Iris pigment epithelial cell (primary cell): Measurements from ENCODE around the gene DOCK6.
"Not testable (repeated sequence)": the region's sequence is repeated elsewhere in the genome, so short reads cannot be mapped to it uniquely, and the experiment has no call there.

ENCODE experiments used
- DNase-seq: peaks from one replicate; pipeline ENCODE4 v3.0.0-alpha.2; 2011; ENCODE audit warnings: low read depth

Gene DOCK6

GRCh38 chr19:11196406-11197287 lies 65.7 kb downstream of the DOCK6 start:
- DNase-seq: peak; percentile 51

GRCh38 chr19:11195681-11196080 lies 66.6 kb downstream of the DOCK6 start:
- DNase-seq: no peak

DNA sequence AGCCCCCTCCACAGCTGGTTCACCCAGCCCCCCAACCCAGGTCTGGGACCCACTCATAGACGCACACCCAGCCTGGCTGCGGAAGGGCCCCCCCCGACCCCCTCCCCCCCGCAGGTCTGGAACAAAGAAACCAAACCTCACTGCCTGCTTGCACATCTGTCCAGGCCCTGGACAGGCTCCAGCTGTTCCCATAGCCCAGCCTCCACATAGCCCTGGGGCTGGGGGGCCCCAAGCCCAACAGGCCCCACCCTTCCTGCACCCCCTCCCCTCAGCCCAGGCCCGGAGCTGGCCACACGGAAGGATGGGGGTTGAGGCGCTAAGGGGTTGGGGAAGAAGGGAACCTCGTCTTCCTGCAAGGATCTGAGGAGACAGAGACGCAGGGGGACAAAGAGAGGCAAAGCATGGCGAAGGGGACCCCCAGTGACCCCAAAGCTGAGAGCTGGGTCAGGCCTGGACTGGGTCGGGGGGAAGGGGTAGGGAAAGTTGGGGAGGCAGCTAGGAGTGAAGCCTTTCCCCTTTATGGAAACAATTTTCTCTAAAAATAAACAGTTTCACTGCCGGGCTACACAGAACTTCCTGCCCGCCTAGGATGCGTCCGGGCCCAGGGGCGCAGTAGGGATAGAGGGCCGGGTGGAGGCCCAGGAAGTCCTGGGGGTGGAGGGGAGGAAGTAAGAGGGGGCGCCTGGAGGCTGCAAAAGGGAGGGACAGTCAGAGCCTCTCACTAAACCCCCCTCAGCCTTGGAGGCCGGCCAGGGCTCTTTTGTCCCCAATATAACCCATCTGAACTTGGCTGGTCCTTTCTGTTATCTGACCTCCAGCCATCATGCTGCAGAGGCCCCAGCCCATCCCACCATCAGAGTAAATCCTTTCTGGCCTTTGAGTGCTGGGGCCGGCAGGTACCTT lies 67.4 kb downstream of the DOCK6 start:
- DNase-seq: peak; percentile 38

DNA sequence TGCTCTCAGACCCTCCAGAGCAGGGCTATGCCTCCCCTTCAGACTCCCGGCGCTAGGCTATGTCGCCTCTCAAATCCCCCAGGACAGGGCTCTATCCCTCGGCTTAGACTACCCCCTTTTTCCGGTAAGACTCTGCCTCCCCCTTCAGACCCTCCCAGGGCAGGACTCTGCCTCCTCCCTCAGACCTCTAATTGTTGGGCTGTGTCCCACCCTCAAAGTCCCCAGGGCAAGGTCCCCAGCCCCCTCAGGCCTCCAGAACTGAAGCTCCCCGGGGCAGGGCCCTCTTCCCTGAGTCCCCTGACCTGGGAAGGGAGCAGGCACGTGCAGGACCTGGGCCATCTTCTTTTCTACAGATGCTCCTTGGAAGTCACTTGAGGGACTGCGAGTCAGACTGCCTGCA lies 68.2 kb downstream of the DOCK6 start:
- no peak for DNase-seq

- DNase-seq: no peak
These were observed 69.1 kb downstream of the DOCK6 start for GRCh38 chr19:11192957-11193939.

GRCh38 chr19:11191934-11192333 lies 70.4 kb downstream of the DOCK6 start:
- DNase-seq: no peak

- peak; percentile 74 for DNase-seq
These were observed 71.0 kb downstream of the DOCK6 start for GRCh38 chr19:11191273-11191755.

DNA sequence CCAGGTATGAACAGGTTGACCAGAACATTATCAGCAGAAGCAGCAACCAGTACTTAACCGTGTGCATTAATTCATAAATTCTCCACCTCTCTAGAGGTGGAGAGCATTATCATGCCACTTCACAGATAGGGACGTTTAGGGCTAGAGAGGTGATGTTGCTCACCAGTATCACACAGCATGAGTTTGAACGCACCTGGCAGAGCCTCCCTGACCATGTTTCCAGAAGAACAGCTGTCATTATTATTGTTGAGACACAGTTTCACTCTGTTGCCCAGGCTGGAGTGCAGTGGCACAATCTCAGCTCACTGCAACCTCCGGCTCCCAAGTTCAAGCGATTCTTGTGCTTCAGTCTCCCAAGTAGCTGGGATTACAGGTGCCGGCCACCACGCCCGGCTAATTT lies 71.8 kb downstream of the DOCK6 start:
- DNase-seq: no peak

GRCh38 chr19:11187441-11187840 lies 74.9 kb downstream of the DOCK6 start:
- no peak for DNase-seq

GRCh38 chr19:11182994-11183393 lies 79.3 kb downstream of the DOCK6 start:
- no peak for DNase-seq

GRCh38 chr19:11181488-11181887 lies 80.8 kb downstream of the DOCK6 start:
- no peak for DNase-seq

DNA sequence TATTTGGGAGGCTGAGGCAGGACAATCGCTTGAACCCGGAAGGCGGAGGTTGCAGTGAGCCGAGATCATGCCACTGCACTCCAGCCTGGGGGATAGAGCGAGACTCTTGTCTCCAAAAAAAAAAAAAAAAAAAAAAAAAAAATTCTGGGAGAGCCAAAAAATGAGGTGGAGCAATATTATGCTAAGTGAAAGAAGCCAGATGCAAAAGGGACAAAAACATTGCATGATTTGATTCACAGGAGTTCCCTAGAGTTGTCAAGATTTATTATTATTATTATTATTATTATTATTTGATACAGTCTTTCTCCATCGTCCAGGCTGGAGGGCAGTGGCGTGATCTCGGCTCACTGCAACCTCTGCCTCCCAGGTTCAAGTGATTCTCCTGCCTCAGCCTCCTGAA lies 81.3 kb downstream of the DOCK6 start:
- not testable (repeated sequence) for DNase-seq

GRCh38 chr19:11180346-11180745 lies 82.0 kb downstream of the DOCK6 start:
- DNase-seq: no peak

GRCh38 chr19:11179716-11180297 lies 82.5 kb downstream of the DOCK6 start:
- no peak for DNase-seq

DNA sequence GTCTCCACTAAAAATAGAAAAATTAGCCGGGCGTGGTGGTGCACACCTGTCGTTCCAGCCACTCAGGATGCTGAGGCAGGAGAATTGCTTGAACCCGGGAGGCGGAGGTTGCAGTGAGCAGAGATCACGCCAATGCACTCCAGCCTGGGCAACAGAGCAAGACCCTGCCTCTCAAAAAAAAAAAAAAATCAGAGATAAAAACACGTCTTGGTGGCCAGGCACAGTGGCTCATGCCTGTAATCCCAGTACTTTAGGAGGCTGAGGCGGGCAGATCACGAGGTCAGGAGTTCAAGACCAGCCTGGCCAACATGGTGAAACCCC lies 83.2 kb downstream of the DOCK6 start:
- not testable (repeated sequence) for DNase-seq

DNA sequence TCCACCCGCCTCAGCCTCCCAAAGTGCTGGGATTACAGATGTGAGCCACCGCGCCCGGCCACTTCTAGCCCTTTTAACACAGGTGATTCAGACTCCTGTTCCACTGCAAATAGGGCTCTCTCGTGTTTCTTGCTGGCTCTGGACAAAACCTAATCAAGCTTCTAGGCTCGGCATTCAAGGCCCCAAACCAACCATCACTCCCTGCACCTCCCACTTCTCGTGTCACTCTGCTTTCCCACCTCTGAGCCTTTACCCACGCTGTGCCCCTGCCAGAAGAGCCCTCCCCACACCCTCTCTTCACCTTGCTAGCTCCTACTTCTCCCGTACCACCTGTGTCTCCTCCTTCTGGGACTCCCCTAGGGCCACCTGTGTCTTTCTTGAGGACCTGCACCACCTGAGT lies 84.7 kb downstream of the DOCK6 start:
- DNase-seq: no peak

DNA sequence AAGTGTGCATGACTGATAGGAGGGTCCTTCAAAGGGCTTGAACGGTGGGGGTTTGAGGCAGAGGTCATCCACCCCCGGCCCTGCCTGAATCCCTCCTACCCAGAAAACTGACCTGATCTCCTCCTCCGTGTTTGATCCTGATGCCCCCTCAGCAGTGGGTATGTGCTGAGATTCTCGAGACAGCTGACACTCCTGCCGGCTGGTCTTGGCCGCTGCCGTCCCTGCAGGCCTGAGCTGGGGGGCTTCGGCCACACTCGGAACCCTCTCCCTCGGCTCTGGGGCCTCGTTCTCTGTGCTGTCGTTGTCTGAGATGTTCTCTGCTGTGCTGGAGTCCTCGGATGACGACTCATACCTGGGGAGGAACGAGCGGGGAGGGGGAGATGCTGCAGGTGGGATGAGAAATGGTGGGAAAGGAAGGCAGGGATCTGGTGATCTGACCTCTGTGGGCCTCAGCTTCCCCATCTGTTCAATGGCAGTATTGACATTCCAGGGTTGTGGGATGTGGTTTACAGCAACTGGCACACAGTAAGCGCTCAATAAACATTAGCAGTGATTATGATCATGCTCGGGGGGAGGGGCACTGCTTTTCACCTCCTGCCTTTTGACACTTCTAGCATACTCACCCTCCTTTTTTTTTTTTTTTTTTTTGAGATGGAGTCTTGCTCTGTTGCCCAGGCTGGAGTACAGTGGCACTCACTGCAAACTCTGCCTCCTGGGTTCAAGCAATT lies 85.7 kb downstream of the DOCK6 start:
- DNase-seq: no peak

DNA sequence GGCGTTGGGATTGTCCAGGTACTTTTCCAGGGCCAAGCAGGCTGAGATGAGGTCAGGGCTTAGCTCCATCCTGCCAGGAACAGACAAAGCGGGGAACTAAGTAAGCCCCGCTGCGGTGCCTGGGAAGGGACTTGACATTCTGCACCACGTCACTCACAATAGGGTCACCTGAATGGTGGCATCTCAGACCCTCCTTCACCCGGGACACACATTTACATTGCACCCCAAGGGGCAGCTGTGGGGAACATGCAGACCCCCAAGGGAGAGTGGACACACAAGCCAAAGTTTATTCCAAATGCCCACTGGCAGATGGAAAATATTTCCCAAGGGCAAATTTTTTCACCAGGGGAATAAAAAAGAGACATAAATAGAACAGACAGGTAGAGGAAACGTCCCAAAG lies 86.4 kb downstream of the DOCK6 start:
- DNase-seq: no peak

DNA sequence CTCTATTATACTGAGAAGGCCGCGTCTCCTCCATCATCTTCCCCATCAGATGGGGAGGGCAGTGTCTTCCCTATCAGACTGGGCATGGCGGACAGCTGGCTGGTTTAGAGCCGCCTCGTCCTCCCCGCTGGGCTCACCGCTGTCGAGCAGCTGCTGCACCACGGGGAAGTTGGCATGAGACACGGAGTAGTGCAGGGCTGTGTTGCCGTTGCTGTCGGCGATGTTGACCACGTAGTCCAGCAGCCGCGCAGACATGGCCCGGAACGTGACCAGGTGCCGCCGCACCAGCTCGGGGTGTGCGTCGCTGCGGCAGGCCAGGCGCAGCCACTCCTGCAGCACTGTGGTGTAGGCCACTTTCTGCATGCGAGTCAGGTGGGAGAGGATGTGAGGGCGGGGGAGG lies 88.0 kb downstream of the DOCK6 start:
- DNase-seq: no peak

- no peak for DNase-seq
These were observed 88.7 kb downstream of the DOCK6 start for GRCh38 chr19:11173516-11174155.
